ENCODE data around the gene SGTA. TPM values are rescaled to one million over a fixed set of nuclear protein-coding genes. Genes with fewer than 3 reads are reported as not detected.

Gene SGTA
- total and polyA plus RNA-seq, 3 experiments from 2014 or later: 39.7 to 93.9 (median 87.8) TPM

DNA sequence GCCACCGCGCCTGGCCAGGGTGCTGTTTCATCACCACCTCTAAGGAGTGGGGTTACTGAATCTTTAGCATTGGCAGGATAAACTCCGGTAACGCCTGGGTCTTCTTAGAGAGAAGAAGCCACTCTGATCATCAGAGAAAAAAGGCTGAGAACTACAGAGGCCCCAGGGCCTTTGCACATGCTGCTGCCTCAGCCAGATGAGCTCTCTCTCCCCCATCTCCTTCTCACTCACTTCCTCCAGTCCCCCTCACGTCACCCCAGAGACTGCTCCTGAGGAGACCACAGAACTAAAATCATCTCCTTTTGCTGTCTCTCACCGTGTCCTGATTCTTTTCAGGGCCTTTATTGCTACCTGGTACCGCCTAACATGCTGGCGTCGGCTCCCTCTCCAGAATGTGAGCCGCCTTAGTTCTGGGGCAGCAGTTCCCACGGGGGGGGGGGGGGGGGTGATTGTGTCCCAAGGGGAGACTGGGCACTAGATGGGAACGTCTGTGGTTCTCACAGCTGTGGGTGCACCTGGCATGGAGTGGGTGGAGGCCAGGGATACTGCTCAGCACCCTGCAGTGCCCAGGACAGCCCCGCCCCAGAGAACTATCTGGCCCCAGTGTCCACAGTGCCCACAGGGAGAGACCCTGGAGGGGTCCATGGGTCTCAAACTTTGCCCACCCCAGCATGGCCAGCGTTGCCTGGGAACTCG lies 56.8 kb downstream of the SGTA start:
- no peaks in the 10 kb centered on the region for H3K36me3 Mint-ChIP-seq
- DNase-seq: no peak
- H3K9me3 Mint-ChIP-seq: no peaks in the 10 kb centered on the region
- ChIA-PET CTCF (no interaction called here), POLR2A (no interaction called here)
- Histone ChIP-seq H3K27me3 (ENCODE audit: insufficient read depth, low read length, poor library complexity, severe bottlenecking) (peaks cover 15% of the 10 kb centered on the region), H3K27ac (ENCODE audit: low read depth, low read length) (no peak overlapping the region), H3K36me3 (ENCODE audit: insufficient read depth, low read length) (no peaks in the 10 kb centered on the region), H3K9me3 (ENCODE audit: low read length) (no peaks in the 10 kb centered on the region), H3K4me1 (ENCODE audit: insufficient read depth, low read length) (no peaks in the 10 kb centered on the region), H3K4me3 (ENCODE audit: low read length) (no peak overlapping the region)
- peaks cover 20 to 24% of the 10 kb centered on the region in 2 donors for H3K27me3 Mint-ChIP-seq
- peaks cover 0 to 4% (median 0%) of the 10 kb centered on the region in 3 donors for H3K4me1 Mint-ChIP-seq
- H3K27ac Mint-ChIP-seq: no peak overlapping the region
- no peak overlapping the region for H3K4me3 Mint-ChIP-seq

DNA sequence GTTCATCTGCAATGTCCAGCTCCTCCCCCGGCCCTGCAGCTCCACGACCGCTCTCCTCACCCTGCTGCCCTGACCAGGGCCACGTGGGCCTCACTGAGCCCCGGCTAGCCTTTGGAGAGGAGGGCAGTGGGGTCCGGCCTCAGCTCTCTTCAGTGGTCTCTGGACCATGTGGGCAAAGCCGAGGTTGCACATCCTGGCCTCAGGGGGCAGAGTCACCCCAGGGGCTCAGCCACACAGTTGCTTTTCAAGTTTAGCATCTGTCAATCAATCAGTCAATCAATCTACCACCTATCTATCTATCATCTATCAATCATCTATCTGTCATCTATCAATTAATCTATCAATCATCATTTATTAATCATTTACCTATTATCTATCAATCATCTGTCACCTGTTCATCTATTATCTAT lies 58.9 kb downstream of the SGTA start:
- H3K4me3 ChIP-seq (ENCODE audit: low read length): no peak overlapping the region
- POLR2A ChIA-PET: no interaction called here
- DNase-seq: no peak
- no peaks in the 10 kb centered on the region for H3K9me3 ChIP-seq (ENCODE audit: low read length)
- H3K4me1 Mint-ChIP-seq: peaks cover 0 to 8% (median 3%) of the 10 kb centered on the region in 3 donors
- H3K9me3 Mint-ChIP-seq: no peaks in the 10 kb centered on the region
- no peak overlapping the region for H3K27ac Mint-ChIP-seq
- no peaks in the 10 kb centered on the region for H3K36me3 Mint-ChIP-seq
- no peak overlapping the region for H3K27ac ChIP-seq (ENCODE audit: low read depth, low read length)
- no peak overlapping the region for H3K4me3 Mint-ChIP-seq
- peaks cover 21% of the 10 kb centered on the region for H3K27me3 ChIP-seq (ENCODE audit: insufficient read depth, low read length, poor library complexity, severe bottlenecking)
- H3K27me3 Mint-ChIP-seq: peaks cover 24 to 33% of the 10 kb centered on the region in 2 donors
- no peaks in the 10 kb centered on the region for H3K36me3 ChIP-seq (ENCODE audit: insufficient read depth, low read length)
- H3K4me1 ChIP-seq (ENCODE audit: insufficient read depth, low read length): no peaks in the 10 kb centered on the region
- CTCF ChIA-PET: interaction anchor here (1.0 kb wide), 1 partner anchor 76 kb away, joined by 4 read pairs; no protein-coding TSS in a partner anchor

DNA sequence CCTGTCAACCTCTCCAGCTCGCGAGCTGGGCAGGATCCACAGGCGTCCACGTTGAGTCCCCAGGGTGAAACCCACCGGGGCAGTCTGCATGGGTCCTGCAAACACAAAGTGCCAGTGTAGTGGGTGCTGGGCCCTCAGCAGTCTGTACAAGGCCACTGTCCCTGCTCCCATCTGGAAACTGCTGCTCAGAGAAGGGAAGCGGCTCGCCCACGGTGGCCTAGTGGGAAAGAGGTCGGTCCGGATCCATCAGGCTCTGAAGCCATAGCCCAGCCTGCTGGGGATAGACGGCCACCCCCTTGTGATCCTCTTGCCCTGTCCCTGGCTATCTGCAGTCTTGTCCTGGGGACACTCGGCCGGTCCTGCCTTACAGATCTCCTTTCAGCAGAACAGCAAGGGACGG lies 59.3 kb downstream of the SGTA start:
- POLR2A ChIA-PET: no interaction called here
- H3K27me3 Mint-ChIP-seq: peaks cover 24 to 35% of the 10 kb centered on the region in 2 donors

DNA sequence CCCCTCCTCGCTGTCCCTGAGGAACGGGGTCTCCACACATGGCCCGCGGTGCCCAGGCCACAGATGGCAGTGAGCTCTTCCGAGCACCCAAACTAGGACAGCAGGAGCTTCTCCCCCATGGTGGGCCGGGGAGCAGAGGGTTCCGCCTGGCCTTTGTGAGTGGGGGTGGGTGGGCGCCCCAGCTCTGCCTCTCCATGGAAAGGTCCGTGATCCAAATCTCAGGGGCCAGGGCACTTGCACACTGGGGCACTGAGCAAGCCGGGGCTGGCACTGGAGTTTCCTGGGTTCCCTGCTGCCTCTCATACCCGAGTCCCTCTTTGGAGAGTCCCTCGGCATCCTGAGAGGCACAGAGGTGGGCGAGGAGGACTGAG lies 59.7 kb downstream of the SGTA start:
- Mint-ChIP-seq H3K27me3 (peaks cover 24 to 35% of the 10 kb centered on the region in 2 donors), H3K36me3 (no peaks in the 10 kb centered on the region), H3K4me1 (peaks cover 0 to 8% (median 3%) of the 10 kb centered on the region in 3 donors), H3K9me3 (no peaks in the 10 kb centered on the region), H3K27ac (no peak overlapping the region), H3K4me3 (no peak overlapping the region)
- Histone ChIP-seq H3K9me3 (ENCODE audit: low read length) (no peaks in the 10 kb centered on the region), H3K4me3 (ENCODE audit: low read length) (no peak overlapping the region), H3K4me1 (ENCODE audit: insufficient read depth, low read length) (no peaks in the 10 kb centered on the region), H3K27me3 (ENCODE audit: insufficient read depth, low read length, poor library complexity, severe bottlenecking) (peaks cover 21% of the 10 kb centered on the region), H3K36me3 (ENCODE audit: insufficient read depth, low read length) (no peaks in the 10 kb centered on the region), H3K27ac (ENCODE audit: low read depth, low read length) (no peak overlapping the region)
- ChIA-PET CTCF (interaction anchor here (1.0 kb wide), 1 partner anchor 75 kb away, joined by 4 read pairs; no protein-coding TSS in a partner anchor), POLR2A (no interaction called here)
- no peak for DNase-seq

More for the DNA sequence above, 59.3 kb downstream of the SGTA start:
- peaks cover 21% of the 10 kb centered on the region for H3K27me3 ChIP-seq (ENCODE audit: insufficient read depth, low read length, poor library complexity, severe bottlenecking)
- no peak overlapping the region for H3K4me3 Mint-ChIP-seq
- no peaks in the 10 kb centered on the region for H3K36me3 ChIP-seq (ENCODE audit: insufficient read depth, low read length)
- H3K4me1 Mint-ChIP-seq: peaks cover 0 to 8% (median 3%) of the 10 kb centered on the region in 3 donors
- no peak overlapping the region for H3K4me3 ChIP-seq (ENCODE audit: low read length)
- no peak for DNase-seq
- no peaks in the 10 kb centered on the region for H3K9me3 Mint-ChIP-seq
- H3K9me3 ChIP-seq (ENCODE audit: low read length): no peaks in the 10 kb centered on the region
- H3K27ac ChIP-seq (ENCODE audit: low read depth, low read length): no peak overlapping the region
- no peaks in the 10 kb centered on the region for H3K36me3 Mint-ChIP-seq
- no peak overlapping the region for H3K27ac Mint-ChIP-seq
- CTCF ChIA-PET: interaction anchor here (1.0 kb wide), 1 partner anchor 76 kb away, joined by 4 read pairs; no protein-coding TSS in a partner anchor
- H3K4me1 ChIP-seq (ENCODE audit: insufficient read depth, low read length): no peaks in the 10 kb centered on the region

DNA sequence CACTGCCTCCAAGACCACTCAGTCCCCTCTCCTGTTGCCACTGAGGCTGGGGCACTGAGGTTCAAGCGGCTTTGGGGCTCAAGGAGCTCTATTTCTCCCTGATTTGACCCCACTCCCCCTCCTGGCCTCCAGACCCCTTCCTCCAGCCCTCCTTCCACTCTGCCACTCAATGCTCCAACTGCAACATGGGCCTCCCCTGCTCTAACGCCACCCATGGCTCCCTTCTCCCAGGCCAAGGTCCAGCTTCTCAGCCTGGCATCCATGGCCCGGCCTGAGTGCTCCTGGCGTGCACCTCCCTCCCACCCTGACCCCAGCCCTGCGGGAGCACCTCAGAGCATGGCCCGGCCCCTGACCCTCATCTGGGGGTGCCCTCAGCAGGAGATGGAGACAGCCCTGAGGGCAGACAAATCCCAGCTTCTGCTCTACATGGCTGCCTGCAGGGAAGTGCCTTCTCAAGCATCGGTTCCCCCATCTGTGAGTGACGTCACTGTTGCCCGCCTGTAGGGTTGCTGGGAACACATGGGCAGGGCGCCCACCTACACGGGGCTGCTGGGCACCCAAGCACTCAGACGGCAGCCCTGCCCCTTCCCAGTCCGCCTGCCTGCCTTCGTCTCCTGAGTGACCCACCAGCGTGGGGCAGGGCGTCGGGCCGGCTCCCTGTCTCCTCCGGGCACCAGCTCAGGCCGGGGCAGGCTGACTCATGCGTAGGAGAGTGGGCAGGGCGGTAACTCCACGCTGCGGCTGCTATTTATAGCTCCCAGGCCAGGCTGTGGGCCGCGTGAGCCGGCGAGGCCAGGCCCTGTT lies 60.3 kb downstream of the SGTA start:
- Mint-ChIP-seq H3K4me1 (peaks cover 0 to 8% (median 3%) of the 10 kb centered on the region in 3 donors), H3K27me3 (peaks cover 26 to 35% of the 10 kb centered on the region in 2 donors), H3K27ac (no peak overlapping the region), H3K36me3 (no peaks in the 10 kb centered on the region), H3K9me3 (no peaks in the 10 kb centered on the region), H3K4me3 (peak overlapping the region in 1 of 7 donors; percentile 55)
- DNase-seq: no peak
- no peaks in the 10 kb centered on the region for H3K36me3 ChIP-seq (ENCODE audit: insufficient read depth, low read length)
- ChIA-PET CTCF (interaction anchor here (1.0 kb wide), 1 partner anchor 75 kb away, joined by 4 read pairs; no protein-coding TSS in a partner anchor), POLR2A (no interaction called here)
- H3K27ac ChIP-seq (ENCODE audit: low read depth, low read length): no peak overlapping the region
- H3K9me3 ChIP-seq (ENCODE audit: low read length): no peaks in the 10 kb centered on the region
- peaks cover 21% of the 10 kb centered on the region for H3K27me3 ChIP-seq (ENCODE audit: insufficient read depth, low read length, poor library complexity, severe bottlenecking)
- H3K4me3 ChIP-seq (ENCODE audit: low read length): no peak overlapping the region
- no peaks in the 10 kb centered on the region for H3K4me1 ChIP-seq (ENCODE audit: insufficient read depth, low read length)

DNA sequence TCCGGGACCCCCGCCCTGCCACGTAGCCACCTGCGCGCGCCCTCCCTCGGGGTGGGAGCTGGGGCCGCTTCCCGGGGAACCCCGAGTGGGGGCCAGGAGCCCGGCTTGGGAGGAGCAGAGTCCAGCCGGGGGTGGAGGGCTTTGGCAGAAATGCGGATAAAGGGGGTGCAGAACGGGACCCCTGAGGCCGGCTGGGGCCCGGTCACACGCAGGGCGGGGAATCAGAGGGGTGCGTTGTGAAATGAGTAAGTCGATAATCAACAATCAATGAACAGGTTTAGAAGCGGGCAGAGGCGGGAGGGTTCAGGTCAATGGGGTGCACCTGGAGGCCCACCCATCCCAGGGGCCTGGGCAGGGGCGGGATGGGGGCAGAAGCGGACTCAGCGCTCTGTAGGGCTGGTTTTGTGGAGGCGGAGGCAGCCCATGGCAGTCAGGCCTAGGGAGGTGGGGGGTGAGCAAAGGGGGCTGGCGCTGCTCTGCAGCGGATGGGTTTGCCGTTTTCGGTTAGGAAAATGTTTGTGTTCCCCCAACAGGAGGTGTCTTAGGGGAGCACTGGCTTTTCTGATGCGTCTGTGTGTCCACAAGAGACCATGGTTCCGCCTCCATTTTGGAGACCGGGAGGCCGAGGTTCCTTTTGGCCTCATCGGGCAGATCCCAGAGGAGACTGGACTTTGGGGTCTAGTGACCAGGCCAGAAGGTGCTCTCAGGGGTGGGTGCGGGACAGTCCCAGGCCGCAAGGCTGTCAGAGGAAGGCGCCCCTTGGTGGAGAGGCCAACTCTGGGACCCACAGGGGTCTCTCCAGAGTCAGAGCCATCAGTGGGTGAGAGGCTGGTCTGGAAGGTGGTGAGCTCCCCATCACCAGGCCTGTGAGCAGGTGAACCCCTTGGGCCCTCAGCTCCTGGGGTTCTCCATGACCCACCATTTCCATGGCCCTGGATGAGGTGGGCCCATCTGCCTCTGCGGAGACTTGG lies 61.2 kb downstream of the SGTA start:
- peaks cover 21% of the 10 kb centered on the region for H3K27me3 ChIP-seq (ENCODE audit: insufficient read depth, low read length, poor library complexity, severe bottlenecking)
- H3K9me3 Mint-ChIP-seq: no peaks in the 10 kb centered on the region
- peaks cover 0 to 8% (median 3%) of the 10 kb centered on the region in 3 donors for H3K4me1 Mint-ChIP-seq
- POLR2A ChIA-PET: no interaction called here
- H3K36me3 Mint-ChIP-seq: no peaks in the 10 kb centered on the region
- H3K4me3 Mint-ChIP-seq: peak overlapping the region in 4 of 7 donors; percentile 32 to 39 (median 38)
- CTCF ChIA-PET: no interaction called here
- H3K4me3 ChIP-seq (ENCODE audit: low read length): no peak overlapping the region
- no peak for DNase-seq
- no peaks in the 10 kb centered on the region for H3K9me3 ChIP-seq (ENCODE audit: low read length)
- no peaks in the 10 kb centered on the region for H3K4me1 ChIP-seq (ENCODE audit: insufficient read depth, low read length)
- H3K36me3 ChIP-seq (ENCODE audit: insufficient read depth, low read length): no peaks in the 10 kb centered on the region
- no peak overlapping the region for H3K27ac ChIP-seq (ENCODE audit: low read depth, low read length)
- no peak overlapping the region for H3K27ac Mint-ChIP-seq
- peaks cover 24 to 32% of the 10 kb centered on the region in 2 donors for H3K27me3 Mint-ChIP-seq

DNA sequence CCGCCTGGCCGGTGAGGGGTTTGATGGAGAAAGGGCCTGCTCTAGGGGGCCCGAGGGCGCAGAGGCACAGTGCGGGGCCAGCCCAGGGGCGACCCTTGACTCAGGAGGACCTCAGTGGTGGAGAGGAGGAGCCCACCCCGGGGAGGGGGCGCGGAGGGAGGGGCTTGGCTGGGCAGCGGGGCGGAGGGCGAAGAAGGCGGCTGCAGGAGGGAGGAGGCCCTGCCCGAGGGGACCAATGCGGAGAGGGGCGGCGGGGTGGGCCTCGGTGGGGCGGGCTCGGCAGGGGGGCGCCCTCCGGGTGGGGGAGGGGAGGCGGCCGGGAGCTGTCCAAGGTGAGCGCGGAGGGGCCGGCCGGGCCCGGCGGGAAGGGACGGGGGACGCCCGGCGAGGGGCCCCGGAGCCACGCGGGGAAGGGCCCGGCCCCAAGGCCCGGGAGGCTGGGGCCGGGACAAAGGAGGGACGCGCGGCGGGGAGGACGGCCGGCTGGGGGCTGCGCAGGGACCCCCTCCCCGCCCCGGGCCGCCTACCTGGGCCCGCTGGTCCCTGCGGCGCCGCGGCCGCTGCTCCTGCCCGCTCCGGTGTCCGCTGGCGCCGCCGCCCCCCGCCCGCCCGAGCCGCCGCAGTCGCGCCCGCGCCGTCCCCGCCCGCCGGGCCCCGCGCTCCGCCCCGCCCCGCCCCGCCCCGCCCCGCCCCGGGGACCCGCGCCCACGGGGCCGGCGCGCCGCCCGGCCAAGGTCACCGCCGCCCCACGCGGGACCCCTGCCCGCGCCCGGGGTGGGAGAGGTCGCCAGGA lies 62.1 kb downstream of the SGTA start, which contains the start of gene DIRAS1:
Gene DIRAS1 (minus strand): TSS at position 596 of the 793 bp plus-strand sequence. CDS start 3,566 bp downstream, outside the sequence.
- H3K36me3 Mint-ChIP-seq: peaks cover 0 to under 1% (median 0%) of the 10 kb centered on the region in 3 donors
- ChIA-PET POLR2A (no interaction called here), CTCF (no interaction called here)
- Histone ChIP-seq H3K36me3 (ENCODE audit: insufficient read depth, low read length) (no peaks in the 10 kb centered on the region), H3K27ac (ENCODE audit: low read depth, low read length) (no peak within 1 kb of the TSS), H3K27me3 (ENCODE audit: insufficient read depth, low read length, poor library complexity, severe bottlenecking) (peaks cover 21% of the 10 kb centered on the region), H3K4me3 (ENCODE audit: low read length) (no peak within 1 kb of the TSS), H3K9me3 (ENCODE audit: low read length) (no peaks in the 10 kb centered on the region), H3K4me1 (ENCODE audit: insufficient read depth, low read length) (no peaks in the 10 kb centered on the region)
- no peak for DNase-seq
- no peak within 1 kb of the TSS for H3K27ac Mint-ChIP-seq
- no peaks in the 10 kb centered on the region for H3K9me3 Mint-ChIP-seq
- peaks cover 0 to 8% (median 3%) of the 10 kb centered on the region in 3 donors for H3K4me1 Mint-ChIP-seq
- H3K27me3 Mint-ChIP-seq: peaks cover 21 to 31% of the 10 kb centered on the region in 2 donors
- H3K4me3 Mint-ChIP-seq: peak within 1 kb of the TSS in 4 of 7 donors; percentile 32 to 39 (median 38)
